ENCODE data around the gene ORAI1. TPM values are rescaled to one million over a fixed set of nuclear protein-coding genes. Genes with fewer than 3 reads are reported as not detected.
A peak's percentile ranks its signal among the peaks of the same experiment; 100 is the strongest.

The ORAI1 gene
- total and polyA plus RNA-seq, 4 donors: 15.2 to 33.7 (median 24.8) TPM

DNA sequence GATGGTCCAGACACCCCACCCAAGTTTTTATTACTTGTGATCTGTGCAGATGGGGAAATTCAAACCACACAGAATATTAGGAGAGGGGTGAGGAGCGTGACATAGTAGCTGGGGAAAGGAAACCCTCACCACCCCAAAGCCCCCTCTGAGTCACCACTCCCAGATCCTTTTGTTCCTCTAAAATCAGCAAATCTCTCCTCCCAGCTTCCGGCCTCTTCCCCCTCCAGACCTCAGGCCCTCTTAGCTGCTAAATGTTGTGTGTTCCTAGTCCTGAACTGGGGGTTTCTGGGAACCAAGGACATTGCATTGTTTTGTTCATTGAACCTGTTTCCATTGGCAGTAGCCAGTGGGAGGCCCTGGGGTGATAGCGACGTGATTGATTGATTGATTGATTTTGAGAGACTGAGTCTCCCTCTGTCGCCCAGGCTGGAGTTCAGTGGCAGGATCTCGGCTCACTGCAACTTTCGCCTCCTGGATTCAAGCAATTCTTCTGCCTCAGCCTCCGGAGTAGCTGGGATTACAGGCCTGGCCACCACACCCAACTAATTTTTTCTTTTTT, 5.9 kb upstream of the ORAI1 start:
- Histone ChIP-seq H3K4me3 (no peak overlapping the region), H3K36me3 (ENCODE audit: control insufficient read depth in 4 of 4, insufficient read depth in 4 of 4, low read length in 4 of 4) (no peaks in the 10 kb centered on the region), H3K27ac (ENCODE audit: low read depth in 1 of 2, low read length in 1 of 2) (no peak overlapping the region), H3K4me1 (ENCODE audit: control insufficient read depth in 5 of 5, insufficient read depth in 5 of 5, low read length in 5 of 5) (no peaks in the 10 kb centered on the region), H3K9me3 (ENCODE audit: control insufficient read depth in 4 of 4, insufficient read depth in 3 of 4, low read length in 3 of 4) (no peaks in the 10 kb centered on the region), H3K27me3 (ENCODE audit: control insufficient read depth in 3 of 3, insufficient read depth in 3 of 3, low read length in 2 of 3) (no peaks in the 10 kb centered on the region), H3K9ac (ENCODE audit: insufficient read depth in 1 of 2, low read length in 2 of 2) (no peak overlapping the region)
- WGBS, 2 donors: 66 to 79% methylated on average over 8 of the region's 8 CpGs
- no peak for DNase-seq
- TF ChIP-seq, protein P1, sequence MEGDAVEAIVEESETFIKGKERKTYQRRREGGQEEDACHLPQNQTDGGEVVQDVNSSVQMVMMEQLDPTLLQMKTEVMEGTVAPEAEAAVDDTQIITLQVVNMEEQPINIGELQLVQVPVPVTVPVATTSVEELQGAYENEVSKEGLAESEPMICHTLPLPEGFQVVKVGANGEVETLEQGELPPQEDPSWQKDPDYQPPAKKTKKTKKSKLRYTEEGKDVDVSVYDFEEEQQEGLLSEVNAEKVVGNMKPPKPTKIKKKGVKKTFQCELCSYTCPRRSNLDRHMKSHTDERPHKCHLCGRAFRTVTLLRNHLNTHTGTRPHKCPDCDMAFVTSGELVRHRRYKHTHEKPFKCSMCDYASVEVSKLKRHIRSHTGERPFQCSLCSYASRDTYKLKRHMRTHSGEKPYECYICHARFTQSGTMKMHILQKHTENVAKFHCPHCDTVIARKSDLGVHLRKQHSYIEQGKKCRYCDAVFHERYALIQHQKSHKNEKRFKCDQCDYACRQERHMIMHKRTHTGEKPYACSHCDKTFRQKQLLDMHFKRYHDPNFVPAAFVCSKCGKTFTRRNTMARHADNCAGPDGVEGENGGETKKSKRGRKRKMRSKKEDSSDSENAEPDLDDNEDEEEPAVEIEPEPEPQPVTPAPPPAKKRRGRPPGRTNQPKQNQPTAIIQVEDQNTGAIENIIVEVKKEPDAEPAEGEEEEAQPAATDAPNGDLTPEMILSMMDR (IDR thresholded peaks at IDR 0.05; ENCODE audit: control extremely low read depth, extremely low read depth): no peak
- ATAC-seq (ENCODE audit: insufficient read depth, low FRiP score): no peak

DNA sequence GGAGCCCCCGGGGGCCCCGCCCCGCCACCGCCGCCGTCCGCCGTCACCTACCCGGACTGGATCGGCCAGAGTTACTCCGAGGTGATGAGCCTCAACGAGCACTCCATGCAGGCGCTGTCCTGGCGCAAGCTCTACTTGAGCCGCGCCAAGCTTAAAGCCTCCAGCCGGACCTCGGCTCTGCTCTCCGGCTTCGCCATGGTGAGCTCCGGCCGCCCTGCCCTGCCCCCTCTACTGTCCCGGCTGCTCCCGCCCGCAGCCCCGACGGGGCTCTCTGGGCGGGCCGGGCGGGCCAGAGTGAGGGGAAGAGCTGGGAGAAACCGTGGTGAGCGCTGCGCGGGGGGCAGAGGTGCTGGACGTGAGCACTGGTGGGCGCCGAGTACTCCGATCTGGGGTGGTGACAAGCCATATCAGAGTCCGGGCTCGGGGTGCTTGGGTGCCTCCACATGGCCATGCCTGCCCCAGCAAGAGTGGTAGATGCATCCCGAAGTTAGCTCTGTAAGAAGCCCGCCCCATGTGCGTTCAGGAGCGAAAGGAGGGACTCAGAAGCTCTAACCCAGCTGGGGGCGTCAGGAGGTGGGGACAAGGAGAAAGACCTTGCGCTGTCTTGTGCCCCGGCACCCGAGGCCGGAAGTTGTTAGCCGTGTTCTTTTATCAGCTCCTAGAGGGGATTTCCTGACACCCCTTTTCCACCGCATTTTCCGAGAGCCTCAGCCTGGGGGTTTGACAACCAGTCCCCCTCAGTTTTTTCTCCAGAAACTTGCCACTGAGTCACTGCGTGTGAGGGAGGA, 717 bp downstream of the ORAI1 start:
- TF ChIP-seq, protein P1 (IDR thresholded peaks at IDR 0.05; ENCODE audit: control extremely low read depth, extremely low read depth): no peak
- WGBS, 2 donors: 1% methylated on average over 42 to 53 of the region's 53 CpGs
- peak overlapping the region; percentile 86 for H3K4me3 ChIP-seq
- no peaks in the 10 kb centered on the region for H3K36me3 ChIP-seq (ENCODE audit: control insufficient read depth in 4 of 4, insufficient read depth in 4 of 4, low read length in 4 of 4)
- ATAC-seq (ENCODE audit: insufficient read depth, low FRiP score) (peak; percentile 37), DNase-seq (peak; percentile 78)
- peak overlapping the region; percentile 97 to 98 for H3K27ac ChIP-seq (ENCODE audit: low read depth in 1 of 2, low read length in 1 of 2)
- H3K27me3 ChIP-seq (ENCODE audit: control insufficient read depth in 3 of 3, insufficient read depth in 3 of 3, low read length in 2 of 3): no peaks in the 10 kb centered on the region
- H3K9me3 ChIP-seq (ENCODE audit: control insufficient read depth in 4 of 4, insufficient read depth in 3 of 4, low read length in 3 of 4): no peaks in the 10 kb centered on the region
- H3K9ac ChIP-seq (ENCODE audit: insufficient read depth in 1 of 2, low read length in 2 of 2): peak overlapping the region in 1 of 2 donors; percentile 67
- peaks cover 3 to 19% (median 6%) of the 10 kb centered on the region in 5 donors for H3K4me1 ChIP-seq (ENCODE audit: control insufficient read depth in 5 of 5, insufficient read depth in 5 of 5, low read length in 5 of 5)

DNA sequence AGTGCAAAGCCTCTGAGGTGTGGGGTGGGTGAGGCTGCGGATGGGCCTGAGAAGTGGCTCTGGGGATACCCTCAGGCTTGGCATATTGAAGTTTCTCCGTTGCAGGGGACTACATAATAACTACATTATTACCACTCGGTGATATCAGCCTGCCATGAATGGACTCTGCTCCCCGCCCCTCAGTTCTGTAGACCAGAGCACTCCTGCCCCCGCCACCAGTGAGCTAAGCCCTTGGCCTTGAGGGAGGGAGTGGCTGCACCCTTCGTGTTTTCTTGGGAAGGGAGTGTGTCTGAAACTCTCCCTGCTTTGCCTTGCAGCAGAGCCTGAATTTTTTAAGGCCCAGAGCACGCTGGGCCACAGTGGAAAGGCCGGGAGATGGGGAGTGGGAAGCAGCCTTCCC, 1.7 kb downstream of the ORAI1 start:
- Histone ChIP-seq H3K9me3 (ENCODE audit: control insufficient read depth in 4 of 4, insufficient read depth in 3 of 4, low read length in 3 of 4) (no peaks in the 10 kb centered on the region), H3K9ac (ENCODE audit: insufficient read depth in 1 of 2, low read length in 2 of 2) (no peak overlapping the region), H3K27ac (ENCODE audit: low read depth in 1 of 2, low read length in 1 of 2) (peak overlapping the region in 1 of 2 donors; percentile 97), H3K4me1 (ENCODE audit: control insufficient read depth in 5 of 5, insufficient read depth in 5 of 5, low read length in 5 of 5) (peaks cover 3 to 28% (median 9%) of the 10 kb centered on the region in 5 donors), H3K27me3 (ENCODE audit: control insufficient read depth in 3 of 3, insufficient read depth in 3 of 3, low read length in 2 of 3) (no peaks in the 10 kb centered on the region), H3K4me3 (no peak overlapping the region), H3K36me3 (ENCODE audit: control insufficient read depth in 4 of 4, insufficient read depth in 4 of 4, low read length in 4 of 4) (no peaks in the 10 kb centered on the region)
- TF ChIP-seq, protein P1 (IDR thresholded peaks at IDR 0.05; ENCODE audit: control extremely low read depth, extremely low read depth): no peak
- DNase-seq (no peak), ATAC-seq (ENCODE audit: insufficient read depth, low FRiP score) (no peak)
- 39 to 42% methylated on average over 8 of the region's 8 CpGs for whole genome bisulfite sequencing, 2 donors

Measured in lung (tissue), 12 donors.